A549 (cell line): Measurements from ENCODE around the gene DCAKD. TPM values are rescaled to one million over a fixed set of nuclear protein-coding genes. Genes with fewer than 3 reads are reported as not detected.

ENCODE experiments used
- CHD2 ChIP-seq: fragments of 150-350 bp; IDR thresholded peaks from 2 replicates; pipeline ENCODE4 v1.6.1; 2014; ENCODE audit warnings: low read length; ENCODE audit not compliant: partially characterized antibody
- CTCF ChIP-seq: fragments of >200 bp; sonication (Bioruptor Twin); formaldehyde crosslinking; IDR thresholded peaks from 3 replicates; pipeline ENCODE4 v1.5.1; 2016
- E2F6 ChIP-seq: IDR thresholded peaks from 2 replicates; pipeline ENCODE4 v1.6.1; 2012; ENCODE audit warnings: low read depth, borderline replicate concordance
- EHF ChIP-seq: fragments of 250-450 bp; sonication (Bioruptor Pico); IDR thresholded peaks from 2 replicates; pipeline ENCODE4 v1.5.0; 2020; ENCODE audit warnings: mild to moderate bottlenecking
- EHMT2 ChIP-seq: fragments of 200-600 bp; sonication (generic); IDR thresholded peaks from 2 replicates; pipeline ENCODE4 v1.6.1; 2016; ENCODE audit warnings: antibody characterized with exemption, low read depth, mild to moderate bottlenecking, moderate library complexity
- ELK1 ChIP-seq: fragments of 150-350 bp; IDR thresholded peaks from 2 replicates; pipeline ENCODE4 v1.6.1; 2014; ENCODE audit warnings: low read depth, mild to moderate bottlenecking, low read length
- FOSB ChIP-seq: fragments of 250-450 bp; sonication (Bioruptor Pico); IDR thresholded peaks from 2 replicates; pipeline ENCODE4 v1.5.0; 2020; ENCODE audit warnings: mild to moderate bottlenecking, moderate library complexity
- FOSL2 ChIP-seq, 2 experiments: fragments of 450-650 bp in 1 of 2; fragments of >200 bp in 1 of 2; sonication (Bioruptor Twin) in 1 of 2; formaldehyde crosslinking; IDR thresholded peaks; 2 replicates each; pipeline versions ENCODE4 v1.5.0 to v1.6.1; 2016 to 2020; ENCODE audit warnings: mild to moderate bottlenecking in 1 of 2, moderate library complexity in 1 of 2
- FOXS1 ChIP-seq: fragments of 250-450 bp; sonication (Bioruptor Pico); IDR thresholded peaks from 2 replicates; pipeline ENCODE4 v1.5.0; 2020; ENCODE audit warnings: mild to moderate bottlenecking, moderate library complexity
- HEYL ChIP-seq: fragments of 250-450 bp; sonication (Bioruptor Pico); IDR thresholded peaks from 2 replicates; pipeline ENCODE4 v1.8.0; 2021; ENCODE audit warnings: mild to moderate bottlenecking, moderate library complexity
- JUN ChIP-seq, 2 experiments: fragments of >200 bp; sonication (Bioruptor Twin); formaldehyde crosslinking; IDR thresholded peaks; 2 replicates in 1 of 2; 3 replicates in 1 of 2; pipeline ENCODE4 v1.6.1; 2016 to 2017
- JUNB ChIP-seq: fragments of >200 bp; sonication (Bioruptor Twin); formaldehyde crosslinking; IDR thresholded peaks from 2 replicates; pipeline ENCODE4 v1.6.1; 2016
- KDM1A ChIP-seq: fragments of 200-600 bp; sonication (generic); IDR thresholded peaks from 2 replicates; pipeline ENCODE4 v1.6.1; 2016; ENCODE audit warnings: low read depth, mild to moderate bottlenecking
- KDM5A ChIP-seq: fragments of 200-600 bp; sonication (generic); IDR thresholded peaks from 2 replicates; pipeline ENCODE4 v1.6.1; 2016; ENCODE audit warnings: antibody characterized with exemption, mild to moderate bottlenecking
- MAFK ChIP-seq: fragments of 450-650 bp; IDR thresholded peaks from 2 replicates; pipeline ENCODE4 v1.6.1; 2014; ENCODE audit not compliant: partially characterized antibody
- MAX ChIP-seq: IDR thresholded peaks from 2 replicates; pipeline ENCODE4 v1.6.1; 2012
- MYC ChIP-seq: IDR thresholded peaks from 2 replicates; pipeline ENCODE4 v1.6.1; 2012; ENCODE audit warnings: mild to moderate bottlenecking, inconsistent platforms, low read length, improper control_type of control experiment, borderline replicate concordance
- NPAS2 ChIP-seq: fragments of 250-450 bp; sonication (Bioruptor Pico); IDR thresholded peaks from 2 replicates; pipeline ENCODE4 v1.8.0; 2022; ENCODE audit warnings: mild to moderate bottlenecking, moderate library complexity, borderline replicate concordance
- PBX3 ChIP-seq: IDR thresholded peaks from 2 replicates; pipeline ENCODE4 v1.6.1; 2012
- PHF8 ChIP-seq: fragments of 200-600 bp; sonication (generic); IDR thresholded peaks from 2 replicates; pipeline ENCODE4 v1.6.1; 2016; ENCODE audit warnings: low read depth, mild to moderate bottlenecking, antibody characterized with exemption, moderate library complexity, borderline replicate concordance
- POLR2AphosphoS2 ChIP-seq: conservative IDR thresholded peaks from 2 replicates; pipeline ENCODE4 v1.6.1; 2012; ENCODE audit warnings: low read length, improper control_type of control experiment, inconsistent platforms
- RARB ChIP-seq: fragments of 250-450 bp; sonication (Bioruptor Pico); IDR thresholded peaks from 2 replicates; pipeline ENCODE4 v1.8.0; 2021; ENCODE audit warnings: mild to moderate bottlenecking, moderate library complexity
- RFX5 ChIP-seq: fragments of 450-650 bp; IDR thresholded peaks from 2 replicates; pipeline ENCODE4 v1.7.1; 2014; ENCODE audit warnings: antibody characterized with exemption, mild to moderate bottlenecking, moderate library complexity
- SMC3 ChIP-seq: fragments of >200 bp; sonication (Bioruptor Twin); formaldehyde crosslinking; IDR thresholded peaks from 3 replicates; pipeline ENCODE4 v1.6.1; 2018; ENCODE audit warnings: inconsistent platforms
- SREBF2 ChIP-seq: fragments of 450-650 bp; IDR thresholded peaks from 2 replicates; pipeline ENCODE4 v1.6.1; 2014; ENCODE audit warnings: mild to moderate bottlenecking, moderate library complexity
- TFCP2L1 ChIP-seq: fragments of 250-450 bp; sonication (Bioruptor Pico); IDR thresholded peaks from 2 replicates; pipeline ENCODE4 v1.5.0; 2021; ENCODE audit warnings: mild to moderate bottlenecking
- TP53 ChIP-seq: fragments of 250-450 bp; sonication (Bioruptor Pico); IDR thresholded peaks from 2 replicates; pipeline ENCODE4 v1.5.0; 2021; ENCODE audit warnings: mild to moderate bottlenecking, moderate library complexity
- ZC3H11A ChIP-seq: fragments of 450-650 bp; IDR thresholded peaks from 2 replicates; pipeline ENCODE4 v1.6.1; 2014; ENCODE audit warnings: antibody characterized with exemption, mild to moderate bottlenecking
- ZFP36 ChIP-seq: fragments of 450-650 bp; IDR thresholded peaks from 2 replicates; pipeline ENCODE4 v1.6.1; 2014; ENCODE audit warnings: borderline replicate concordance; ENCODE audit not compliant: partially characterized antibody
- ZSCAN20 ChIP-seq: fragments of 250-450 bp; sonication (Bioruptor Pico); IDR thresholded peaks from 2 replicates; pipeline ENCODE4 v1.8.0; 2022; ENCODE audit warnings: mild to moderate bottlenecking, moderate library complexity
- polyA plus RNA-seq, 4 experiments: library from polyadenylated mRNA; depleted of rRNA in 3 of 4; stranded (reverse); fragments of >200 nt; fragmentation: RNase III in 1 of 4; extraction: RNeasy Plus Mini Kit Qiagen cat#74134 plus additional on column Dnase treatment in 1 of 4; gene quantifications; 2 replicates in 3 of 4; 3 replicates in 1 of 4; pipeline ENCODE4 v1.2.3, GENCODE V29; 2011 to 2017

Gene DCAKD
- polyA plus RNA-seq, 2 of the 4 experiments (the other 2 are of a cell fraction), result 18.7 to 21.4 TPM

- TF ChIP-seq RARB (CRISPR knock-in tag) (0 out of 2 replicates have a peak, but pooled peaks have one; percentile 43), SREBF2 (no peak), ZSCAN20 (CRISPR knock-in tag) (no peak), ZC3H11A (no peak), MAFK (no peak), MYC (no peak), TFCP2L1 (CRISPR knock-in tag) (no peak), CHD2 (no peak), HEYL (CRISPR knock-in tag) (no peak), CTCF (no peak), JUNB (peak; percentile 90), EHF (CRISPR knock-in tag) (no peak), FOXS1 (CRISPR knock-in tag) (no peak), SMC3 (no peak), KDM5A (no peak), RFX5 (no peak), MAX (peak; percentile 60; the same call in 1 of the 2 replicates), ZFP36 (no peak), PBX3 (no peak; the same call in 1 of the 2 replicates), FOSB (CRISPR knock-in tag) (no peak), FOSL2 (IDR thresholded peaks at IDR 0.05) (peak; percentile 96), FOSL2 (CRISPR knock-in tag; IDR thresholded peaks at IDR 0.05) (peak; percentile 97), EHMT2 (no peak), TP53 (CRISPR knock-in tag) (no peak), POLR2AphosphoS2 (no peak), ELK1 (no peak), E2F6 (no peak), PHF8 (no peak), JUN (IDR thresholded peaks at IDR 0.05) (peak; percentile 59 to 77; a peak in 3 of 5 replicates), NPAS2 (CRISPR knock-in tag) (no peak), KDM1A (no peak)
Observed at GRCh38 chr17:44981221-44981968, 70.0 kb downstream of the DCAKD start (continued).
